ENCODE results near the gene CKS1B.
A peak's percentile ranks its signal among the peaks of the same experiment; 100 is the strongest.

CKS1B gene

GRCh38 chr1:155005076-155006011 is 30.9 kb downstream of the CKS1B start:
- peaks cover 57% of the 10 kb centered on the region for H3K4me1 Mint-ChIP-seq (ENCODE audit: low read depth)
- no peaks in the 10 kb centered on the region for H3K9me3 Mint-ChIP-seq
- no peaks in the 10 kb centered on the region for H3K36me3 Mint-ChIP-seq (ENCODE audit: low read depth)
- H3K27me3 Mint-ChIP-seq: no peaks in the 10 kb centered on the region
- peak overlapping the region; percentile 97 for H3K27ac Mint-ChIP-seq
- H3K4me3 Mint-ChIP-seq: no peak overlapping the region

GRCh38 chr1:155006601-155007101 is 32.2 kb downstream of the CKS1B start:
- Mint-ChIP-seq H3K27ac (peak overlapping the region; percentile 97), H3K9me3 (no peaks in the 10 kb centered on the region), H3K4me3 (peak overlapping the region; percentile 79), H3K27me3 (no peaks in the 10 kb centered on the region), H3K4me1 (ENCODE audit: low read depth) (peaks cover 68% of the 10 kb centered on the region), H3K36me3 (ENCODE audit: low read depth) (no peaks in the 10 kb centered on the region)

DNA sequence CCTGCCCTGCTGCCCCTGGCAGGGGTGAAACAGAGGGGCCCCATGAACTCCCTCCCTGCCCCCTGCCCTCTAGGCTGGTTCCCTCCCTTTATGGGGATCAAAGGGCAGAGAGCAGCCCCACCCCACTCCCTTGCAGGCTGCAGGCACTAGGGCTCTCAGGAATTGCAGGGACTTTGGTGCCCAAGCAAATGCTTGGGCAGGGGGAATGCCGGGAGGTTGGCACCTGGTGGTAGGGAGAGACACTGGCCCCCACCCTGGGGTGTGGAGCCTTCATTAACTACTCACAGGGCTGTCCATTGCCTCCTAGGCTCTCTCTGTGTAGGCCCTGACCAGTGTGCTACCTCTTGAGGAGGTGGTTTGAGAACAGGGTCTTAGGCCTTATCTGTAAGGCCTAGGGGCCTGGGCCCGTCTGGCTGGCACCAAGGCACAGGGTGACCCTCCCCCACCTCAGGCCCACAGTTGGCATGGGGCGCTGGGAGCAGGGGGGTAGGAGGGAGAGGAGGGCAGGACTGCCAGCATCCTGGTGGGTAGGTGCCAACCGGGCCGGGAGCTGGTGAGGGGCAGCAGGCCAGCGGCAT is 32.9 kb downstream of the CKS1B start:
- Mint-ChIP-seq H3K4me1 (ENCODE audit: low read depth) (peaks cover 73% of the 10 kb centered on the region), H3K27me3 (no peaks in the 10 kb centered on the region), H3K4me3 (no peak overlapping the region), H3K36me3 (ENCODE audit: low read depth) (no peaks in the 10 kb centered on the region), H3K9me3 (no peaks in the 10 kb centered on the region), H3K27ac (peak overlapping the region; percentile 97)

GRCh38 chr1:155008015-155008941 is 33.8 kb downstream of the CKS1B start:
- no peaks in the 10 kb centered on the region for H3K27me3 Mint-ChIP-seq
- no peak overlapping the region for H3K4me3 Mint-ChIP-seq
- H3K9me3 Mint-ChIP-seq: no peaks in the 10 kb centered on the region
- no peaks in the 10 kb centered on the region for H3K36me3 Mint-ChIP-seq (ENCODE audit: low read depth)
- peaks cover 82% of the 10 kb centered on the region for H3K4me1 Mint-ChIP-seq (ENCODE audit: low read depth)
- no peak overlapping the region for H3K27ac Mint-ChIP-seq

DNA sequence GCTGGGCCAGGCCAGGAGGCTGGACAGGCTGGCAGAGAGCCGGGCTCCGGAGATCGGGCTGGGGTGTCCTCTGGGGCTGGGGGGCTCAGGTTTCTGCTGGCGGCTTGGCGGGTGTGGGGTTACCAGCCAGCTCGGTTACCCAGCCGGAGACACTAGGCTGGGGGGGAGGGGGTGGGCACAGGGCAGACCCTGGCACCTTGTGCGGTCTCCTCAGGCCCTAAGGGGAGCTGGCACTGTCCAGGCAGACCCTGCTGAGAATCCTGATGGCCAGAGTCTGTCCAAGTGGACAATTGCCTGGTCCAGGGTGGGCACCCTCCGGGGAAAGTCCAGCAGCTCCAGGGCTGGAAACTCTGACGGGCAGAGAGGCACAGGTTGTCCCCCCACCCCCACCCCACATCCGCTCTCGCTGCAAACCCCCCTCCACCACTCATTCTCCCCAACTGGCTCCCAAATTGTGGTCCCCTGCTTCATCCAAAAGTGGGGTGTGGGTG is 34.8 kb downstream of the CKS1B start:
- Mint-ChIP-seq H3K9me3 (no peaks in the 10 kb centered on the region), H3K36me3 (ENCODE audit: low read depth) (no peaks in the 10 kb centered on the region), H3K4me1 (ENCODE audit: low read depth) (peaks cover 83% of the 10 kb centered on the region), H3K27me3 (no peaks in the 10 kb centered on the region), H3K27ac (peak overlapping the region; percentile 58), H3K4me3 (peak overlapping the region; percentile 57)

DNA sequence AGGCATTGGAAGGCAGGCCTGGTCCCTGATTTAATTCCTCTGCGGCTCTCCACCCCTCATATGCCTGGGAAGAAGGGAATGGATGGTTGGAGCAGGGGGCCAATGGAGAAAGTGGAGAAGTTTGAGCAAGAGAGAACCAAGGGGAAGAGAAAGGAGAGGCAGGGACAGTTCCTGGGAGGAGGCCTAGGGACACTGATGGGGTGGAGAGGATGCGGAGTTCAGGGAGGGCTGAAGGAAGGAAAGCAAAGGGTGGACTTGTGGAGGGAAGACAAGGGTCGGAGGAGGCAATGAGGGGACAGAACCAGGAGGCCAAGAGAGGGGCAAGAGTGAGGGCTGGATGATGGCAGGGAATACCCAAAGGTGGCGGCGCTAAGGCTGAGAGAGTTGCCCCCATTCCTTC is 35.3 kb downstream of the CKS1B start:
- Mint-ChIP-seq H3K36me3 (ENCODE audit: low read depth) (no peaks in the 10 kb centered on the region), H3K4me1 (ENCODE audit: low read depth) (peaks cover 82% of the 10 kb centered on the region), H3K4me3 (peak overlapping the region; percentile 57), H3K27ac (peak overlapping the region; percentile 58), H3K27me3 (no peaks in the 10 kb centered on the region), H3K9me3 (no peaks in the 10 kb centered on the region)

DNA sequence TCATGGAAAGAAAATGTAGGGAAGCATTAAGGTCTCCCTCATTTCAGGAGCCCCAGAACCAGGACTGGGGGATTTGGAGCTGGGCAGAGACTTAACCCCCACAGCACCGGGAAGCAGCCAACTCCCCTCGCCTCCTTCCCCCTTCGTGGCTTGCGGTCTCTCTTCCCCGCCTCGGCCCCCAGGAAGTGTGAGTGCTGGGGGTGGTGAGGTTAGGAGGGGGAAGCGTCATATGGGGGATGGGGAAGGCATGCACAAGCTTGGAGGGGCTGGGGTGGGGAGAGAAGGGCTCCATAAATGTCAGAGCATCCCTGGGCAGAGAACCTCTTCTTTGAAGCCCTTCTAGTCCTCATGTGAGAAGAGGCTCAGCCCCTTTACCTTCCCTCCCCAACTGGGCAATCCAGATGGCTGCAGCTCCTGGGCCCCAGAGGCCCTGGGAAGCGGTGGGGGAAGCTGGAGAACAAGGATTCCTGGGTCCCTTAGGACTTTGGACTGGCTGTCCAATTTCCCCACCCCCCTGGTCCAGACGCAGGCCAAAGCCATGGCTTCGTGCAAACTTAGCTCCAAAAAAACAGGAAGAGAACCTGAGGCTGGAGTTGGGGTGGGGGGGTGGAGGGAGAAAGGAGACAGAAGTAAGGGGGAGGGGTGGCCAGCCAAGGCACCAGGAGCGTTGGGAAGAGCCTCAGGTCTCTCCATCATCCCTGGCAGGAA is 35.9 kb downstream of the CKS1B start:
- no peaks in the 10 kb centered on the region for H3K36me3 Mint-ChIP-seq (ENCODE audit: low read depth)
- H3K27ac Mint-ChIP-seq: peak overlapping the region; percentile 58
- H3K9me3 Mint-ChIP-seq: no peaks in the 10 kb centered on the region
- H3K4me3 Mint-ChIP-seq: peak overlapping the region; percentile 57
- H3K27me3 Mint-ChIP-seq: no peaks in the 10 kb centered on the region
- H3K4me1 Mint-ChIP-seq (ENCODE audit: low read depth): peaks cover 77% of the 10 kb centered on the region

DNA sequence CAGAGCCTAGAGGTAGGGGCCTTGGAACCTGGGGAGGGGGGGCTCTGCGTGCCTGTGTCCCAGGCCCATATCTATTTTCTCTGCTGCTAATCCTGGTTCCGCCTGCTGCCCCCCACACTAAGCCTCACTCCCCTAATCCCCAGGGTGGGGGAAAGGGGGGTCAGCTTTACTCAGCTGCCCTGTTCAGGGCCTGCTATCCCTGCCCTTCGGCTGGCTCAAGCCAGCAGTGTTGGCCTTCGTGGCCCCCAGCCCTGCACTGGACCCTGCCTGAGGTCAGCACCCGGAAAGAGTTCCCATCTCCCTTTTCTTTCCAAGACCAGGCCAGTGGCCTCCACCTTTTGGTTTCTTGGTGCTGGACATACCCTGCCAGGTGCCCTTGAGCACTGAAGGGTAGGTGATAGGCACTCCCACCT is 36.5 kb downstream of the CKS1B start:
- Mint-ChIP-seq H3K4me3 (no peak overlapping the region), H3K27ac (no peak overlapping the region), H3K9me3 (no peaks in the 10 kb centered on the region), H3K27me3 (no peaks in the 10 kb centered on the region), H3K36me3 (ENCODE audit: low read depth) (peaks cover 6% of the 10 kb centered on the region), H3K4me1 (ENCODE audit: low read depth) (peaks cover 77% of the 10 kb centered on the region)

DNA sequence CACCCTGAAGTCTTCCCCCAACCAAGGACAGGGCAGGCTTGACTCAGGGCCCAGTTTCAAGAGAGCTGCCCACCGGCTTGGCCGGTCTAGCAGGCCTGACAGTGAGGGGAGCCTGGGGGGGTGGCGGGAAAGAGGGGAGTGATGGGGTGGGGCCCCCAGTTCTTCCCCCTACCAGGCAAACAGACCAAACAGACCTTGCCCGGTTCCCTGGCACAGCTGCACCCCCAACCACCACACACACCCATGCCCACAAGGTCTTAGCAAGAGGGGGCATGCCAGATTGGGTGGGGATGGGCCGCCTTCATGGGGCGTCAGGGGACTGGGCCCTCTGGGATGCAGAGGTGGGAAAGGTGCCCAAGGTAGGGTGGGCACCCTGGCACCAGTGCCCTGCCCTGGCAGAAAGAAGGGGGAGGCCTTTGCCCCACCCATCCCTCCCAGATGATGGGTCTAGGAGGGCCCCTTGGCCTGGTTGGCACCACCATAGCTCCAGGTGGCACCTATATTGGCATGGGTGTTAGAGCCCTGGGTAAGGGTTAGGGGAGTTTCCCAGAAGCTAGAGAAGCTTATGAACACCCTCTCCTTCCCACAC is 37.0 kb downstream of the CKS1B start:
- Mint-ChIP-seq H3K27me3 (no peaks in the 10 kb centered on the region), H3K36me3 (ENCODE audit: low read depth) (peaks cover 7% of the 10 kb centered on the region), H3K4me1 (ENCODE audit: low read depth) (peaks cover 77% of the 10 kb centered on the region), H3K27ac (no peak overlapping the region), H3K9me3 (no peaks in the 10 kb centered on the region), H3K4me3 (no peak overlapping the region)

- Mint-ChIP-seq H3K4me1 (ENCODE audit: low read depth) (peaks cover 77% of the 10 kb centered on the region), H3K4me3 (no peak overlapping the region), H3K27ac (no peak overlapping the region), H3K9me3 (no peaks in the 10 kb centered on the region), H3K36me3 (ENCODE audit: low read depth) (peaks cover 7% of the 10 kb centered on the region), H3K27me3 (no peaks in the 10 kb centered on the region)
Measured at GRCh38 chr1:155012026-155012546, 37.6 kb downstream of the CKS1B start.

GRCh38 chr1:155012776-155013602 is 38.5 kb downstream of the CKS1B start:
- peak overlapping the region; percentile 22 for H3K4me3 Mint-ChIP-seq

GRCh38 chr1:155013632-155014031 is 39.2 kb downstream of the CKS1B start:
- H3K4me1 Mint-ChIP-seq (ENCODE audit: low read depth): peaks cover 80% of the 10 kb centered on the region
- no peak overlapping the region for H3K4me3 Mint-ChIP-seq
- no peak overlapping the region for H3K27ac Mint-ChIP-seq
- peaks cover 7% of the 10 kb centered on the region for H3K36me3 Mint-ChIP-seq (ENCODE audit: low read depth)
- H3K9me3 Mint-ChIP-seq: no peaks in the 10 kb centered on the region
- no peaks in the 10 kb centered on the region for H3K27me3 Mint-ChIP-seq

More at GRCh38 chr1:155012776-155013602, 38.5 kb downstream of the CKS1B start:
- peaks cover 79% of the 10 kb centered on the region for H3K4me1 Mint-ChIP-seq (ENCODE audit: low read depth)
- no peaks in the 10 kb centered on the region for H3K27me3 Mint-ChIP-seq
- peak overlapping the region; percentile 42 for H3K27ac Mint-ChIP-seq
- H3K9me3 Mint-ChIP-seq: no peaks in the 10 kb centered on the region
- H3K36me3 Mint-ChIP-seq (ENCODE audit: low read depth): peaks cover 7% of the 10 kb centered on the region

All from stimulated activated naive CD8-positive, alpha-beta T cell treated with anti-CD3 and anti-CD28 coated beads, Interleukin-15, Interleukin-2, amounts not matched to agents 100 ng/mL and 50 ng/mL, for 24 hours (primary cell).